ENCODE data around the gene FERMT2. TPM values are rescaled to one million over a fixed set of nuclear protein-coding genes. Genes with fewer than 3 reads are reported as not detected.

Gene FERMT2
- 38.0 and 40.8 TPM in 2 replicates for total RNA-seq (2014; rRNA removed; shearing (Covaris generic))
- 23.2 and 24.8 TPM in 2 replicates for polyA plus RNA-seq (2015; cell fraction: cytosol; rRNA removed)
- polyA plus RNA-seq (2015; cell fraction: nucleus; rRNA removed), result 30.3 and 32.6 TPM in 2 replicates

- peak; percentile 83 for DNase-seq (ENCODE audit: low read depth, low spot score)
- in situ Hi-C loops (cut with HindIII; ENCODE audit: low pct_unique_long_range_greater_than_20kb, low sequenced_read_pairs), result no loop called here
These were observed at the start of gene FERMT2 for GRCh38 chr14:52950898-52951680. FERMT2 (minus strand) TSS chr14:52951050; CDS start chr14:52950568, 482 bp downstream.

GRCh38 chr14:52998376-52999015, 47.6 kb upstream of the FERMT2 start:
- DNase-seq (ENCODE audit: low read depth, low spot score), result no peak
- in situ Hi-C loops (cut with HindIII; ENCODE audit: low pct_unique_long_range_greater_than_20kb, low sequenced_read_pairs), result no loop called here

GRCh38 chr14:52996493-52996892, 45.6 kb upstream of the FERMT2 start:
- no peak for DNase-seq (ENCODE audit: low read depth, low spot score)
- in situ Hi-C loops (cut with HindIII; ENCODE audit: low pct_unique_long_range_greater_than_20kb, low sequenced_read_pairs), result no loop called here

- no peak for DNase-seq (ENCODE audit: low read depth, low spot score)
- in situ Hi-C loops (cut with HindIII; ENCODE audit: low pct_unique_long_range_greater_than_20kb, low sequenced_read_pairs), result no loop called here
These were observed 45.1 kb upstream of the FERMT2 start for GRCh38 chr14:52995998-52996397.

GRCh38 chr14:52992236-52992870, 41.5 kb upstream of the FERMT2 start:
- in situ Hi-C loops (cut with HindIII; ENCODE audit: low pct_unique_long_range_greater_than_20kb, low sequenced_read_pairs), result no loop called here
- DNase-seq (ENCODE audit: low read depth, low spot score), result no peak

GRCh38 chr14:52988139-52988538, 37.3 kb upstream of the FERMT2 start:
- DNase-seq (ENCODE audit: low read depth, low spot score), result no peak
- in situ Hi-C loops (cut with HindIII; ENCODE audit: low pct_unique_long_range_greater_than_20kb, low sequenced_read_pairs), result no loop called here

- in situ Hi-C loops (cut with HindIII; ENCODE audit: low pct_unique_long_range_greater_than_20kb, low sequenced_read_pairs), result no loop called here
- no peak for DNase-seq (ENCODE audit: low read depth, low spot score)
These were observed 36.7 kb upstream of the FERMT2 start for GRCh38 chr14:52987514-52987913.

- in situ Hi-C loops (cut with HindIII; ENCODE audit: low pct_unique_long_range_greater_than_20kb, low sequenced_read_pairs), result no loop called here
- DNase-seq (ENCODE audit: low read depth, low spot score), result no peak
These were observed 36.2 kb upstream of the FERMT2 start for GRCh38 chr14:52987042-52987441.

GRCh38 chr14:52977798-52978197, 26.9 kb upstream of the FERMT2 start:
- DNase-seq (ENCODE audit: low read depth, low spot score), result no peak
- in situ Hi-C loops (cut with HindIII; ENCODE audit: low pct_unique_long_range_greater_than_20kb, low sequenced_read_pairs), result no loop called here

GRCh38 chr14:52974406-52974805, 23.6 kb upstream of the FERMT2 start:
- DNase-seq (ENCODE audit: low read depth, low spot score), result no peak
- in situ Hi-C loops (cut with HindIII; ENCODE audit: low pct_unique_long_range_greater_than_20kb, low sequenced_read_pairs), result no loop called here

GRCh38 chr14:52961060-52961639, 10.3 kb upstream of the FERMT2 start:
- in situ Hi-C loops (cut with HindIII; ENCODE audit: low pct_unique_long_range_greater_than_20kb, low sequenced_read_pairs), result no loop called here
- peak; percentile 74 for DNase-seq (ENCODE audit: low read depth, low spot score)

GRCh38 chr14:52960627-52961026, 9.8 kb upstream of the FERMT2 start:
- no peak for DNase-seq (ENCODE audit: low read depth, low spot score)
- in situ Hi-C loops (cut with HindIII; ENCODE audit: low pct_unique_long_range_greater_than_20kb, low sequenced_read_pairs), result no loop called here

GRCh38 chr14:52954346-52955214, 3.7 kb upstream of the FERMT2 start:
- in situ Hi-C loops (cut with HindIII; ENCODE audit: low pct_unique_long_range_greater_than_20kb, low sequenced_read_pairs), result no loop called here
- DNase-seq (ENCODE audit: low read depth, low spot score), result no peak

GRCh38 chr14:52951681-52952554, 1.1 kb upstream of the FERMT2 start:
- DNase-seq (ENCODE audit: low read depth, low spot score), result peak; percentile 78
- in situ Hi-C loops (cut with HindIII; ENCODE audit: low pct_unique_long_range_greater_than_20kb, low sequenced_read_pairs), result no loop called here

GRCh38 chr14:52950410-52950897, 396 bp downstream of the FERMT2 start:
- DNase-seq (ENCODE audit: low read depth, low spot score), result peak; percentile 47
- in situ Hi-C loops (cut with HindIII; ENCODE audit: low pct_unique_long_range_greater_than_20kb, low sequenced_read_pairs), result no loop called here

GRCh38 chr14:52949711-52950409, 990 bp downstream of the FERMT2 start:
- in situ Hi-C loops (cut with HindIII; ENCODE audit: low pct_unique_long_range_greater_than_20kb, low sequenced_read_pairs), result no loop called here
- peak; percentile 32 for DNase-seq (ENCODE audit: low read depth, low spot score)

Data from SK-MEL-5 (cell line).